WTC11 (cell line): ENCODE measurements around the gene EIF2S3.

ENCODE experiments used
- FOXJ3 ChIP-seq: sonication (generic); formaldehyde crosslinking; IDR thresholded peaks from 2 replicates; pipeline ENCODE4 v1.9.0; 2021; ENCODE audit warnings: missing genetic modification reagents, mild to moderate bottlenecking, borderline replicate concordance
- TCF7 ChIP-seq: sonication (generic); formaldehyde crosslinking; IDR thresholded peaks from 2 replicates; pipeline ENCODE4 v1.8.0; 2022; ENCODE audit warnings: mild to moderate bottlenecking, low read depth, missing genetic modification reagents, moderate library complexity
- TF ChIP-seq, protein P1 (sequence below): fragments of 250-450 bp; sonication (Bioruptor Pico); IDR thresholded peaks from 2 replicates; pipeline ENCODE4 v2.1.2; 2022; ENCODE audit warnings: mild to moderate bottlenecking, moderate library complexity
- TF ChIP-seq, protein P2 (sequence below): fragments of 200-600 bp; IDR thresholded peaks from 2 replicates; pipeline ENCODE4 v1.8.0; 2022; ENCODE audit warnings: antibody characterized with exemption
- TF ChIP-seq, protein P3 (sequence below): sonication (generic); formaldehyde crosslinking; IDR thresholded peaks from 2 replicates; pipeline ENCODE4 v1.8.0; 2022; ENCODE audit warnings: mild to moderate bottlenecking, missing genetic modification reagents
- TF ChIP-seq, protein P4 (sequence below): sonication (generic); formaldehyde crosslinking; conservative IDR thresholded peaks from 2 replicates; pipeline ENCODE4 v1.8.1; 2022; ENCODE audit warnings: mild to moderate bottlenecking, missing genetic modification reagents
- TF ChIP-seq, protein P5 (sequence below): sonication (generic); formaldehyde crosslinking; IDR thresholded peaks from 2 replicates; pipeline ENCODE4 v1.8.1; 2022; ENCODE audit warnings: missing genetic modification reagents, borderline replicate concordance
- TF ChIP-seq, protein P6 (sequence below): sonication (generic); formaldehyde crosslinking; conservative IDR thresholded peaks from 2 replicates; pipeline ENCODE4 v1.8.1; 2023; ENCODE audit warnings: mild to moderate bottlenecking, low read depth, missing genetic modification reagents, moderate library complexity

DNA sequence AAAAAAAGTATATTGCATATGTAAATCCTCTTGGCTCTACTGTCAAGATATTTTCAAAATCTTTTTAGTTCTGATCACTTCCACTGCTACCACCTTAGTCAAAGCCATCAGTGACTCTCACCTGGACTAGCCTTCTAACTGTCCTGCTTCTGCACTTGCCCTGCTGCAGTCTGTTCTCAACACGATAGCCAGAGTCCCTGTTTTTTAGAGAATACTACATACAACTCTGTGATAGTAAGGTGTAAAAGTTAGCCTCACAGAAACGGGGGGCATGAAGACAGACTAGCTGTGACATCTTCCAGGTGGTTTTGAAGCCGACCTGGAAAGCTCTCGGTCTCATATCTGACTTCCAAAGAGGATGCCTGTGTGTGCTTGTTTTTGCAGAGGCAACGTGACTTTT lies 24.7 kb downstream of the EIF2S3 start:
- TF ChIP-seq FOXJ3 (CRISPR knock-in tag), result no peak
- TF ChIP-seq, protein P1, sequence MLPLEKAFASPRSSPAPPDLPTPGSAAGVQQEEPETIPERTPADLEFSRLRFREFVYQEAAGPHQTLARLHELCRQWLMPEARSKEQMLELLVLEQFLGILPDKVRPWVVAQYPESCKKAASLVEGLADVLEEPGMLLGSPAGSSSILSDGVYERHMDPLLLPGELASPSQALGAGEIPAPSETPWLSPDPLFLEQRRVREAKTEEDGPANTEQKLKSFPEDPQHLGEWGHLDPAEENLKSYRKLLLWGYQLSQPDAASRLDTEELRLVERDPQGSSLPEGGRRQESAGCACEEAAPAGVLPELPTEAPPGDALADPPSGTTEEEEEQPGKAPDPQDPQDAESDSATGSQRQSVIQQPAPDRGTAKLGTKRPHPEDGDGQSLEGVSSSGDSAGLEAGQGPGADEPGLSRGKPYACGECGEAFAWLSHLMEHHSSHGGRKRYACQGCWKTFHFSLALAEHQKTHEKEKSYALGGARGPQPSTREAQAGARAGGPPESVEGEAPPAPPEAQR (CRISPR knock-in tag), result no peak
- TF ChIP-seq, protein P2, sequence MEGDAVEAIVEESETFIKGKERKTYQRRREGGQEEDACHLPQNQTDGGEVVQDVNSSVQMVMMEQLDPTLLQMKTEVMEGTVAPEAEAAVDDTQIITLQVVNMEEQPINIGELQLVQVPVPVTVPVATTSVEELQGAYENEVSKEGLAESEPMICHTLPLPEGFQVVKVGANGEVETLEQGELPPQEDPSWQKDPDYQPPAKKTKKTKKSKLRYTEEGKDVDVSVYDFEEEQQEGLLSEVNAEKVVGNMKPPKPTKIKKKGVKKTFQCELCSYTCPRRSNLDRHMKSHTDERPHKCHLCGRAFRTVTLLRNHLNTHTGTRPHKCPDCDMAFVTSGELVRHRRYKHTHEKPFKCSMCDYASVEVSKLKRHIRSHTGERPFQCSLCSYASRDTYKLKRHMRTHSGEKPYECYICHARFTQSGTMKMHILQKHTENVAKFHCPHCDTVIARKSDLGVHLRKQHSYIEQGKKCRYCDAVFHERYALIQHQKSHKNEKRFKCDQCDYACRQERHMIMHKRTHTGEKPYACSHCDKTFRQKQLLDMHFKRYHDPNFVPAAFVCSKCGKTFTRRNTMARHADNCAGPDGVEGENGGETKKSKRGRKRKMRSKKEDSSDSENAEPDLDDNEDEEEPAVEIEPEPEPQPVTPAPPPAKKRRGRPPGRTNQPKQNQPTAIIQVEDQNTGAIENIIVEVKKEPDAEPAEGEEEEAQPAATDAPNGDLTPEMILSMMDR, result no peak
- no peak for TF ChIP-seq TCF7 (CRISPR knock-in tag)
- TF ChIP-seq, protein P3, sequence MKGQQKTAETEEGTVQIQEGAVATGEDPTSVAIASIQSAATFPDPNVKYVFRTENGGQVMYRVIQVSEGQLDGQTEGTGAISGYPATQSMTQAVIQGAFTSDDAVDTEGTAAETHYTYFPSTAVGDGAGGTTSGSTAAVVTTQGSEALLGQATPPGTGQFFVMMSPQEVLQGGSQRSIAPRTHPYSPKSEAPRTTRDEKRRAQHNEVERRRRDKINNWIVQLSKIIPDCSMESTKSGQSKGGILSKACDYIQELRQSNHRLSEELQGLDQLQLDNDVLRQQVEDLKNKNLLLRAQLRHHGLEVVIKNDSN (CRISPR knock-in tag), result no peak
- TF ChIP-seq, protein P4, sequence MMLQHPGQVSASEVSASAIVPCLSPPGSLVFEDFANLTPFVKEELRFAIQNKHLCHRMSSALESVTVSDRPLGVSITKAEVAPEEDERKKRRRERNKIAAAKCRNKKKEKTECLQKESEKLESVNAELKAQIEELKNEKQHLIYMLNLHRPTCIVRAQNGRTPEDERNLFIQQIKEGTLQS (CRISPR knock-in tag), result no peak
- TF ChIP-seq, protein P5, sequence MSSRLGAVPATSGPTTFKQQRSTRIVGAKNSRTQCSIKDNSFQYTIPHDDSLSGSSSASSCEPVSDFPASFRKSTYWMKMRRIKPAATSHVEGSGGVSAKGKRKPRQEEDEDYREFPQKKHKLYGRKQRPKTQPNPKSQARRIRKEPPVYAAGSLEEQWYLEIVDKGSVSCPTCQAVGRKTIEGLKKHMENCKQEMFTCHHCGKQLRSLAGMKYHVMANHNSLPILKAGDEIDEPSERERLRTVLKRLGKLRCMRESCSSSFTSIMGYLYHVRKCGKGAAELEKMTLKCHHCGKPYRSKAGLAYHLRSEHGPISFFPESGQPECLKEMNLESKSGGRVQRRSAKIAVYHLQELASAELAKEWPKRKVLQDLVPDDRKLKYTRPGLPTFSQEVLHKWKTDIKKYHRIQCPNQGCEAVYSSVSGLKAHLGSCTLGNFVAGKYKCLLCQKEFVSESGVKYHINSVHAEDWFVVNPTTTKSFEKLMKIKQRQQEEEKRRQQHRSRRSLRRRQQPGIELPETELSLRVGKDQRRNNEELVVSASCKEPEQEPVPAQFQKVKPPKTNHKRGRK, result no peak
- TF ChIP-seq, protein P6, sequence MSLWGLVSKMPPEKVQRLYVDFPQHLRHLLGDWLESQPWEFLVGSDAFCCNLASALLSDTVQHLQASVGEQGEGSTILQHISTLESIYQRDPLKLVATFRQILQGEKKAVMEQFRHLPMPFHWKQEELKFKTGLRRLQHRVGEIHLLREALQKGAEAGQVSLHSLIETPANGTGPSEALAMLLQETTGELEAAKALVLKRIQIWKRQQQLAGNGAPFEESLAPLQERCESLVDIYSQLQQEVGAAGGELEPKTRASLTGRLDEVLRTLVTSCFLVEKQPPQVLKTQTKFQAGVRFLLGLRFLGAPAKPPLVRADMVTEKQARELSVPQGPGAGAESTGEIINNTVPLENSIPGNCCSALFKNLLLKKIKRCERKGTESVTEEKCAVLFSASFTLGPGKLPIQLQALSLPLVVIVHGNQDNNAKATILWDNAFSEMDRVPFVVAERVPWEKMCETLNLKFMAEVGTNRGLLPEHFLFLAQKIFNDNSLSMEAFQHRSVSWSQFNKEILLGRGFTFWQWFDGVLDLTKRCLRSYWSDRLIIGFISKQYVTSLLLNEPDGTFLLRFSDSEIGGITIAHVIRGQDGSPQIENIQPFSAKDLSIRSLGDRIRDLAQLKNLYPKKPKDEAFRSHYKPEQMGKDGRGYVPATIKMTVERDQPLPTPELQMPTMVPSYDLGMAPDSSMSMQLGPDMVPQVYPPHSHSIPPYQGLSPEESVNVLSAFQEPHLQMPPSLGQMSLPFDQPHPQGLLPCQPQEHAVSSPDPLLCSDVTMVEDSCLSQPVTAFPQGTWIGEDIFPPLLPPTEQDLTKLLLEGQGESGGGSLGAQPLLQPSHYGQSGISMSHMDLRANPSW (CRISPR knock-in tag), result no peak
